Testis (tissue), 2 donors: ENCODE data around the gene PSMA6.

ENCODE experiments used
- POLR2A ChIP-seq: fragments of 450-650 bp; IDR thresholded peaks from one replicate; pipeline ENCODE4 v1.6.1; 2017; ENCODE audit warnings: antibody characterized with exemption, mild to moderate bottlenecking, moderate library complexity
- TF ChIP-seq, protein P1 (sequence below), 3 experiments: fragments of 450-650 bp in 2 of 3; fragments of 200-600 bp in 1 of 3; sonication (generic) in 1 of 3; IDR thresholded peaks; one replicate each; pipeline ENCODE4 v1.5.1; 2016 to 2019; ENCODE audit warnings: antibody characterized with exemption in 3 of 3, mild to moderate bottlenecking in 2 of 3, moderate library complexity in 1 of 3

DNA sequence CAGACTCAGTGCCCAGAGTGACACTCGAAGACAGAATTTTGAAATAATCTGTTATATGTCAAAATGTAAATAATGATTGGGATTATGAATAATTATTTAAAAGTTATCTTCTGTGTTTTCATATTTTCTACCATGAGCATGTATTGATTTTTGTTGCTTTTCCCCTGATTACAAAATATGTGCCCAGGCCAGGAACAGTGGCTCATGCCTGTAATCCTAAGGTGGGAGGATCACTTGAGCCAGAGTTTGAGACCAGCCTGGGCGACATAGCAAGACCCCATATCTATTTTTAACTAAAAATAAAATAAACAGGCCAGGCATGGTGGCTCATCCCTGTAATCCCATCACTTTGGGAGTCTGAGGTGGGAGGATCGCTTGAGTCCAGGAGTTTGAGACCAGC, 13.5 kb downstream of the PSMA6 start:
- TF ChIP-seq, protein P1, sequence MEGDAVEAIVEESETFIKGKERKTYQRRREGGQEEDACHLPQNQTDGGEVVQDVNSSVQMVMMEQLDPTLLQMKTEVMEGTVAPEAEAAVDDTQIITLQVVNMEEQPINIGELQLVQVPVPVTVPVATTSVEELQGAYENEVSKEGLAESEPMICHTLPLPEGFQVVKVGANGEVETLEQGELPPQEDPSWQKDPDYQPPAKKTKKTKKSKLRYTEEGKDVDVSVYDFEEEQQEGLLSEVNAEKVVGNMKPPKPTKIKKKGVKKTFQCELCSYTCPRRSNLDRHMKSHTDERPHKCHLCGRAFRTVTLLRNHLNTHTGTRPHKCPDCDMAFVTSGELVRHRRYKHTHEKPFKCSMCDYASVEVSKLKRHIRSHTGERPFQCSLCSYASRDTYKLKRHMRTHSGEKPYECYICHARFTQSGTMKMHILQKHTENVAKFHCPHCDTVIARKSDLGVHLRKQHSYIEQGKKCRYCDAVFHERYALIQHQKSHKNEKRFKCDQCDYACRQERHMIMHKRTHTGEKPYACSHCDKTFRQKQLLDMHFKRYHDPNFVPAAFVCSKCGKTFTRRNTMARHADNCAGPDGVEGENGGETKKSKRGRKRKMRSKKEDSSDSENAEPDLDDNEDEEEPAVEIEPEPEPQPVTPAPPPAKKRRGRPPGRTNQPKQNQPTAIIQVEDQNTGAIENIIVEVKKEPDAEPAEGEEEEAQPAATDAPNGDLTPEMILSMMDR (IDR thresholded peaks at IDR 0.05) = no peak
- TF ChIP-seq POLR2A = no peak
